ENCODE measurements around the gene PYGM. TPM values are rescaled to one million over a fixed set of nuclear protein-coding genes. Genes with fewer than 3 reads are reported as not detected.

PYGM gene
- total RNA-seq, 1 experiment from 2014 or later = 1.7 TPM

DNA sequence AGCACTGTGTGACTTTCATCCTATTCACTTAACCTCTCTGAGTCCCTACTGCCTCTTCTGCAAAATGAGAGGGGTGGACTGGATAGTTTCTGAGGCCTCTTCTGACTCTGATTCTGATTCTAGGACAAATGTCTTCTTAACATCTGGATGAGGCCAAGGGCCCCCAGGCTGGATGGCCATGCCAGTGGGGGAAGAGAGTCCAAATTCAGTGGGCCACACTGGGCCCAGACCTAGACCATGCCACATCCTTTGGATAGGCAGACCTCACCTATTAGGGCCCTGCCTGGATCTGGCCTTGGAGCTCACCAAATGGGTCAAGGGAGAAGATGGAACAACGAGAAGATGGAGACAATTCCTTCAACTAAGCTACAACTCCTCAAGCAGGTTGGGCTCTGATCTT is 61.3 kb downstream of the PYGM start (continued):
- TF ChIP-seq, protein P1, sequence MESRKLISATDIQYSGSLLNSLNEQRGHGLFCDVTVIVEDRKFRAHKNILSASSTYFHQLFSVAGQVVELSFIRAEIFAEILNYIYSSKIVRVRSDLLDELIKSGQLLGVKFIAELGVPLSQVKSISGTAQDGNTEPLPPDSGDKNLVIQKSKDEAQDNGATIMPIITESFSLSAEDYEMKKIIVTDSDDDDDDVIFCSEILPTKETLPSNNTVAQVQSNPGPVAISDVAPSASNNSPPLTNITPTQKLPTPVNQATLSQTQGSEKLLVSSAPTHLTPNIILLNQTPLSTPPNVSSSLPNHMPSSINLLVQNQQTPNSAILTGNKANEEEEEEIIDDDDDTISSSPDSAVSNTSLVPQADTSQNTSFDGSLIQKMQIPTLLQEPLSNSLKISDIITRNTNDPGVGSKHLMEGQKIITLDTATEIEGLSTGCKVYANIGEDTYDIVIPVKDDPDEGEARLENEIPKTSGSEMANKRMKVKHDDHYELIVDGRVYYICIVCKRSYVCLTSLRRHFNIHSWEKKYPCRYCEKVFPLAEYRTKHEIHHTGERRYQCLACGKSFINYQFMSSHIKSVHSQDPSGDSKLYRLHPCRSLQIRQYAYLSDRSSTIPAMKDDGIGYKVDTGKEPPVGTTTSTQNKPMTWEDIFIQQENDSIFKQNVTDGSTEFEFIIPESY (IDR thresholded peaks at IDR 0.05; ENCODE audit: extremely low read depth, insufficient replicate concordance, low read length) = no peak
- TF ChIP-seq SRF (IDR thresholded peaks at IDR 0.05; ENCODE audit: low read depth) (no peak), CTCF (IDR thresholded peaks at IDR 0.05 in 2 of 3, conservative IDR thresholded peaks at IDR 0.05 in 1 of 3; ENCODE audit: borderline replicate concordance in 1 of 3, insufficient read depth in 1 of 3, low read depth in 2 of 3, low read length in 2 of 3) (no peak)

DNA sequence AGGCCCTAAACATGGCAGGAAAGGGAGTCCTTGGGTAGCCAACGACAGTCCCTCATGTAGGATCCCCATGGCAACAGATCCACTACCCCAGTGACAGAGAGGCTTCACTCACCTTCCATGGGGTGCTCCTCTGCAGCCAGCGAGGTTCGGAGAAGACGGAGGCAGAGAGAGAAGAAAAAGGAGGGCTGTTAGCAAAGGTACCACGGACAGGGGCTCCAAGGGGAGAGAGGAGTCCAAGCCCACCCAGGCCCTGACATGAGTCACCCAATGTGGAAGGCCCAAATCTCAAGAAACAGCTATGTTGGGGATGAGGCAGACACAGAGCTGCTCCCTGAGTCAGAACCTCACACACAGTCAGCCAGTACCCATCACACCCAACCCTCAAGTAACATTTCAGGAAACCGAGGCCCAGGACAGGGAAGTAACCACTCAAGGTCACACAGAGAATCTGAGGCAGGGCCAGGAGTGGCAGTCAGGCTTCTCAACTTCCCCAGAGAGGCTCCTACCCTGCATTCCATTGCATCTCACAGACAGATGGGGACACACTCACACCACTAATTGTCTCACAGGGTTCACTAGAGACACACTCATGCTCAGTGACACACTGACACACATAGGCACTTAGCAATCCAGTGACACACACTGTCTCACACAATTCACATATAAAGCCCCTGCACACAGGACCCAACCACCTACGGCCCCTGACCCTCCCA is 62.0 kb downstream of the PYGM start:
- DNase-seq (ENCODE audit: low read depth, low spot score) (no peak), ATAC-seq (no peak)
- intact Hi-C loops (cut with micrococcal nuclease) = no loop called here
- no peaks in the 10 kb centered on the region for H3K9me2 ChIP-seq (ENCODE audit: insufficient read depth)
- no peaks in the 10 kb centered on the region; the same call in 1 of the 2 replicates for H3K27me3 ChIP-seq (ENCODE audit: insufficient read depth, low read length)
- RAD21 ChIA-PET (ENCODE audit: low non-redundant PET in 1 of 2, low total read pairs in 2 of 2, uncharacterized antibody in 2 of 2, unreplicated experiment in 2 of 2) = no interaction called here
- CTCF ChIA-PET = interaction anchor here (2.1 kb wide), 1 partner anchor 9 kb away, joined by 11 read pairs; no protein-coding TSS in a partner anchor
- BruUV-seq (replicated peaks) = no TSS peak
- H3K36me3 ChIP-seq (ENCODE audit: control insufficient read depth in 1 of 2, insufficient read depth in 2 of 2, low read length in 2 of 2) = no peaks in the 10 kb centered on the region
- H2AFZ ChIP-seq (ENCODE audit: low read depth, low read length, poor library complexity, severe bottlenecking) = no peak overlapping the region
- no peaks in the 10 kb centered on the region for H3K9me3 ChIP-seq (ENCODE audit: control insufficient read depth in 1 of 2, insufficient read depth in 1 of 2, low read depth in 1 of 2, low read length in 2 of 2)
- no peaks in the 10 kb centered on the region for H4K20me1 ChIP-seq (ENCODE audit: insufficient read depth)
- H3K4me1 ChIP-seq (ENCODE audit: control insufficient read depth in 1 of 2, insufficient read depth in 2 of 2, low read length in 2 of 2) = no peaks in the 10 kb centered on the region
- H3K4me3 ChIP-seq (replicated peaks in 1 of 2; ENCODE audit: low read depth in 1 of 2, low read length in 2 of 2) = no peak overlapping the region
- no peak overlapping the region for H3K27ac ChIP-seq (ENCODE audit: low read depth, low read length)
- H3K4me2 ChIP-seq (ENCODE audit: low read length) = no peak overlapping the region
- no peak overlapping the region for H3K9ac ChIP-seq (ENCODE audit: low read length)
- H3K79me2 ChIP-seq (ENCODE audit: insufficient read depth, low read length) = no peaks in the 10 kb centered on the region
- POLR2A ChIA-PET = no interaction called here
- no peak for TF ChIP-seq RAD21 (IDR thresholded peaks at IDR 0.05; ENCODE audit: low read depth)
- TF ChIP-seq POLR2AphosphoS5 (IDR thresholded peaks at IDR 0.05; ENCODE audit: low read depth, low read length) = no peak
- no peak for TF ChIP-seq SIN3A (IDR thresholded peaks at IDR 0.05; ENCODE audit: low read depth)
- no peak for TF ChIP-seq EZH2 (IDR thresholded peaks at IDR 0.05)
- no peak for TF ChIP-seq SRF (IDR thresholded peaks at IDR 0.05; ENCODE audit: low read depth)
- TF ChIP-seq, protein P1 (IDR thresholded peaks at IDR 0.05; ENCODE audit: extremely low read depth, insufficient replicate concordance, low read length) = no peak
- no peak for TF ChIP-seq ELF1 (IDR thresholded peaks at IDR 0.05; ENCODE audit: borderline replicate concordance, low read depth)
- TF ChIP-seq ZNF274 (IDR thresholded peaks at IDR 0.05; ENCODE audit: low read depth, low read length) = no peak
- TF ChIP-seq POLR2A (IDR thresholded peaks at IDR 0.05; ENCODE audit: borderline replicate concordance, extremely low read depth, insufficient read depth, insufficient read length) = no peak
- TF ChIP-seq JUND (IDR thresholded peaks at IDR 0.05) = no peak
- TF ChIP-seq MAX (IDR thresholded peaks at IDR 0.05) = no peak
- TF ChIP-seq CEBPB (IDR thresholded peaks at IDR 0.05; ENCODE audit: low read depth) = no peak
- TF ChIP-seq EGR1 (IDR thresholded peaks at IDR 0.05; ENCODE audit: low read depth) = no peak

Measured in HCT116 (cell line).